IPS DF 4.7 (cell line): Measurements from ENCODE around the gene TPO.
"Not testable (repeated sequence)": the region's sequence is repeated elsewhere in the genome, so short reads cannot be mapped to it uniquely, and the experiment has no call there.

Source experiments
- DNase-seq: peaks from one replicate; pipeline ENCODE4 v3.0.0-alpha.2; 2013; ENCODE audit warnings: low spot score; ENCODE audit errors: extremely low read depth

The TPO gene

GRCh38 chr2:1483551-1483950 is 70.3 kb downstream of the TPO start:
- DNase-seq = no peak

GRCh38 chr2:1484131-1484884 is 71.0 kb downstream of the TPO start:
- no peak for DNase-seq

GRCh38 chr2:1486670-1487069 is 73.4 kb downstream of the TPO start:
- no peak for DNase-seq

GRCh38 chr2:1487758-1488157 is 74.5 kb downstream of the TPO start:
- DNase-seq = no peak

GRCh38 chr2:1488181-1488671 is 75.0 kb downstream of the TPO start:
- no peak for DNase-seq

GRCh38 chr2:1488851-1489250 is 75.6 kb downstream of the TPO start:
- no peak for DNase-seq

- no peak for DNase-seq
These were observed 76.2 kb downstream of the TPO start for GRCh38 chr2:1489486-1489885.

GRCh38 chr2:1490381-1490780 is 77.1 kb downstream of the TPO start:
- DNase-seq = not testable (repeated sequence)

GRCh38 chr2:1491751-1492150 is 78.5 kb downstream of the TPO start:
- no peak for DNase-seq

GRCh38 chr2:1492231-1492630 is 79.0 kb downstream of the TPO start:
- not testable (repeated sequence) for DNase-seq

- no peak for DNase-seq
These were observed 79.6 kb downstream of the TPO start for GRCh38 chr2:1492711-1493430.

- no peak for DNase-seq
These were observed 80.3 kb downstream of the TPO start for GRCh38 chr2:1493431-1494126.

- no peak for DNase-seq
These were observed 81.0 kb downstream of the TPO start for GRCh38 chr2:1494257-1494656.

GRCh38 chr2:1494906-1495305 is 81.6 kb downstream of the TPO start:
- no peak for DNase-seq

GRCh38 chr2:1495676-1496358 is 82.6 kb downstream of the TPO start:
- no peak for DNase-seq

- DNase-seq = no peak
These were observed 83.1 kb downstream of the TPO start for GRCh38 chr2:1496359-1496821.

- no peak for DNase-seq
These were observed 83.9 kb downstream of the TPO start for GRCh38 chr2:1497122-1497611.

- DNase-seq = no peak
These were observed 84.9 kb downstream of the TPO start for GRCh38 chr2:1498176-1498575.

- no peak for DNase-seq
These were observed 86.0 kb downstream of the TPO start for GRCh38 chr2:1499033-1499795.

GRCh38 chr2:1501038-1501851 is 88.0 kb downstream of the TPO start:
- DNase-seq = no peak
